ENCODE results near the gene IGF2BP2. TPM values are rescaled to one million over a fixed set of nuclear protein-coding genes. Genes with fewer than 3 reads are reported as not detected.

The IGF2BP2 gene
- total and polyA plus RNA-seq, 2 of the 4 experiments (the other 2 are of a cell fraction) = 23.4 to 88.2 TPM

GRCh38 chr3:185630182-185630622, 194.6 kb downstream of the IGF2BP2 start:
- Histone ChIP-seq H3K9me1 (ENCODE audit: insufficient read depth, low read length) (no peaks in the 10 kb centered on the region), H3K18ac (ENCODE audit: low read depth, low read length) (0 out of 2 replicates have a peak overlapping the region, but pooled peaks have one; percentile 38), H3K4ac (ENCODE audit: low read depth, low read length) (no peak overlapping the region), H2AFZ (replicated peaks; ENCODE audit: low read length, poor library complexity) (no peak overlapping the region), H4K91ac (ENCODE audit: insufficient read depth, low read depth, low read length) (0 out of 2 replicates have a peak overlapping the region, but pooled peaks have one; percentile 14), H3K9ac (ENCODE audit: low read depth, low read length) (no peak overlapping the region), H3K14ac (replicated peaks; ENCODE audit: low read depth, low read length) (no peak overlapping the region), H2AK9ac (replicated peaks; ENCODE audit: low read depth, low read length, poor library complexity) (no peak overlapping the region), H2BK15ac (ENCODE audit: low read depth, low read length) (no peak overlapping the region), H4K20me1 (ENCODE audit: insufficient read depth, low read length) (no peaks in the 10 kb centered on the region), H3K9me3 (ENCODE audit: control insufficient read depth, insufficient read depth, low read length) (no peaks in the 10 kb centered on the region), H4K8ac (ENCODE audit: low read depth in 2 of 2, low read length in 2 of 2) (0 out of 4 replicates have a peak overlapping the region, but pooled peaks of 1 of the 2 experiments have one; percentile 16), H3K4me2 (ENCODE audit: low read depth, low read length) (0 out of 2 replicates have a peak overlapping the region, but pooled peaks have one; percentile 12), H3K56ac (ENCODE audit: extremely low read depth, insufficient read depth, low read length) (no peak overlapping the region), H3K79me1 (ENCODE audit: low read depth in 1 of 2, low read length in 2 of 2) (no peaks in the 10 kb centered on the region; a peak in 1 of 4 replicates), H2BK120ac (ENCODE audit: low read depth, low read length) (0 out of 2 replicates have a peak overlapping the region, but pooled peaks have one; percentile 0), H3K36me3 (ENCODE audit: control insufficient read depth, insufficient read depth, low read length) (peaks cover 9% of the 10 kb centered on the region), H2BK20ac (ENCODE audit: low read depth, low read length) (no peak overlapping the region), H2BK5ac (ENCODE audit: low read depth, low read length, poor library complexity, severe bottlenecking) (no peak overlapping the region), H2AK5ac (ENCODE audit: low read depth, low read length) (peak overlapping the region; percentile 16; the same call in 1 of the 2 replicates), H4K5ac (ENCODE audit: low read depth, low read length) (peak overlapping the region; percentile 40; the same call in 1 of the 2 replicates), H3K4me3 (ENCODE audit: insufficient read depth, low read depth, low read length) (no peak overlapping the region), H3K4me1 (ENCODE audit: control insufficient read depth, insufficient read depth, low read length) (peaks cover 7% of the 10 kb centered on the region), H3K27ac (ENCODE audit: insufficient read depth, low read length) (peak overlapping the region; percentile 77), H3K27me3 (ENCODE audit: control insufficient read depth, insufficient read depth, low read length) (no peaks in the 10 kb centered on the region), H3K23ac (ENCODE audit: low read depth, low read length) (no peak overlapping the region)
- TF ChIP-seq MAZ (IDR thresholded peaks at IDR 0.05; ENCODE audit: borderline replicate concordance, low read depth, low read length) (0 out of 2 replicates have a peak, but pooled peaks have one; percentile 15), MXI1 (IDR thresholded peaks at IDR 0.05; ENCODE audit: borderline replicate concordance, low read depth, low read length) (no peak)
- ATAC-seq (ENCODE audit: low read depth) (peak; percentile 55), DNase-seq (peak; percentile 53)
- BruUV-seq (replicated peaks) = TSS peak; percentile 87
- POLR2A ChIA-PET (ENCODE audit: unreplicated experiment) = no interaction called here
- WGBS, 2 experiments (ENCODE audit: extremely low coverage in 2 of 2, insufficient read length in 1 of 2) = 60% methylated on average over 2 of the region's 6 CpGs; no CpG with 5 or more reads in 1 of the 2 experiments
- CTCF ChIA-PET = interaction anchor here (0.7 to 1.5 kb wide), 3 partner anchors 24 to 314 kb away, joined by 3 read pairs; no protein-coding TSS in a partner anchor
- intact Hi-C loops (cut with micrococcal nuclease) (no loop called here), in situ Hi-C loops (cut with MboI; ENCODE audit: low sequenced_read_pairs) (no loop called here), dilution Hi-C loops (cut with HindIII; ENCODE audit: low sequenced_read_pairs, unreplicated experiment) (no loop called here)
